GM12878 (cell line): ENCODE measurements around the gene GDF3. TPM values are rescaled to one million over a fixed set of nuclear protein-coding genes. Genes with fewer than 3 reads are reported as not detected.

Experiments used
- ATAC-seq: fragments of 200-7000 bp; cut with Tn5 transposase; 3 replicates; pipeline ENCODE4 v1.9.1; 2020; ENCODE audit warnings: mild to moderate bottlenecking, moderate library complexity
- BruUV-seq: library from RNA; stranded (reverse); fragments of 400-500 nt; replicated peaks from 2 replicates; lab custom pipeline; 2021; lab: Mats Ljungman, UMichigan
- CTCF ChIA-PET: fragments of 300-600 bp; sonication (Branson Sonifier 250); formaldehyde crosslinking; extraction: SDS; loops from one replicate; lab custom pipeline; 2021; ENCODE audit warnings: inconsistent platforms; lab: Yijun Ruan, JAX
- POLR2A ChIA-PET: fragments of 350-600 bp; formaldehyde crosslinking; extraction: SDS; loops from one replicate; lab custom pipeline; 2021; ENCODE audit warnings: inconsistent platforms; lab: Charles Lee
- RAD21 ChIA-PET: fragments of 300-600 bp; sonication (Branson Sonifier 250); formaldehyde crosslinking; loops from one replicate; lab custom pipeline; 2023; ENCODE audit warnings: antibody characterized with exemption; ENCODE audit not compliant: unreplicated experiment; lab: Charles Lee
- SMC1A ChIA-PET: fragments of 300-600 bp; sonication (Branson Sonifier 250); formaldehyde crosslinking; loops from one replicate; lab custom pipeline; 2023; ENCODE audit not compliant: unreplicated experiment, uncharacterized antibody; lab: Charles Lee
- DNase-seq: peaks from one replicate; pipeline ENCODE4 v3.0.0-alpha.2; 2011; ENCODE audit warnings: low read depth, low spot score
- FAIRE-seq: peaks from 3 replicates; lab custom pipeline; 2011; peaks lifted over from hg19 to GRCh38; lab: Jason Lieb, UNC
- H2AFZ ChIP-seq: 2 replicates; pipeline ENCODE4 v1.6.0; 2011; ENCODE audit warnings: low read depth, low read length, control low read depth; ENCODE audit not compliant: control insufficient read depth
- H3K27ac ChIP-seq: 2 replicates; pipeline ENCODE4 v1.5.1; 2011; ENCODE audit warnings: control low read depth; ENCODE audit not compliant: control insufficient read depth, insufficient read depth
- H3K27me3 ChIP-seq, 2 experiments: replicated peaks in 1 of 2; 2 replicates each; pipeline versions ENCODE4 v1.6.0 to v1.6.1; 2011; ENCODE audit warnings: low read length in 1 of 2; ENCODE audit not compliant: control insufficient read depth in 2 of 2, insufficient read depth in 2 of 2
- H3K36me3 ChIP-seq, 2 experiments: 2 replicates each; pipeline ENCODE4 v1.5.1; 2011; ENCODE audit warnings: low read length in 1 of 2; ENCODE audit not compliant: control insufficient read depth in 2 of 2, insufficient read depth in 2 of 2
- H3K4me1 ChIP-seq: 2 replicates; pipeline ENCODE4 v1.6.1; 2011; ENCODE audit warnings: mild to moderate bottlenecking, low read length, moderate library complexity, mixed read lengths; ENCODE audit not compliant: control insufficient read depth, insufficient read depth
- H3K4me2 ChIP-seq: 2 replicates; pipeline ENCODE4 v1.6.0; 2011; ENCODE audit warnings: control low read depth; ENCODE audit not compliant: control insufficient read depth, insufficient read depth
- H3K4me3 ChIP-seq: fragments of 200-600 bp; sonication (generic); 2 replicates; pipeline ENCODE4 v1.5.1; 2016
- H3K79me2 ChIP-seq: 2 replicates; pipeline ENCODE4 v1.6.0; 2011; ENCODE audit warnings: low read length; ENCODE audit not compliant: control insufficient read depth, insufficient read depth
- H3K9ac ChIP-seq: 2 replicates; pipeline ENCODE4 v1.8.0; 2011; ENCODE audit warnings: low read length, control low read depth, mixed read lengths; ENCODE audit not compliant: control insufficient read depth, insufficient read depth
- H3K9me3 ChIP-seq: replicated peaks from 3 replicates; pipeline ENCODE4 v1.5.1; 2011; ENCODE audit warnings: mild to moderate bottlenecking, low read length; ENCODE audit not compliant: control insufficient read depth, insufficient read depth
- H4K20me1 ChIP-seq: 2 replicates; pipeline ENCODE4 v1.6.0; 2011; ENCODE audit not compliant: control insufficient read depth, insufficient read depth
- CBFB ChIP-seq: IDR thresholded peaks from 2 replicates; pipeline ENCODE4 v1.6.1; 2016; ENCODE audit warnings: antibody characterized with exemption, low read depth
- CBX3 ChIP-seq: fragments of 200-600 bp; sonication (generic); IDR thresholded peaks from 2 replicates; pipeline ENCODE4 v1.6.1; 2016; ENCODE audit warnings: low read depth, borderline replicate concordance
- CHD4 ChIP-seq: fragments of 200-600 bp; sonication (generic); IDR thresholded peaks from 2 replicates; pipeline ENCODE4 v1.6.1; 2016; ENCODE audit warnings: mild to moderate bottlenecking
- E4F1 ChIP-seq: fragments of 450-650 bp; IDR thresholded peaks from 2 replicates; pipeline ENCODE4 v1.6.1; 2018; ENCODE audit warnings: borderline replicate concordance, mild to moderate bottlenecking; ENCODE audit not compliant: partially characterized antibody
- ESRRA ChIP-seq: IDR thresholded peaks from 2 replicates; pipeline ENCODE4 v1.6.1; 2012; ENCODE audit warnings: mild to moderate bottlenecking, low read length, improper control_type of control experiment
- FOXM1 ChIP-seq: IDR thresholded peaks from 2 replicates; pipeline ENCODE4 v1.6.1; 2012; ENCODE audit warnings: low read depth, mild to moderate bottlenecking, inconsistent platforms, low read length, moderate library complexity
- GATAD2B ChIP-seq: fragments of 450-650 bp; conservative IDR thresholded peaks from 2 replicates; pipeline ENCODE4 v1.6.1; 2017; ENCODE audit warnings: low read depth, mild to moderate bottlenecking, moderate library complexity
- JUND ChIP-seq: IDR thresholded peaks from 2 replicates; pipeline ENCODE4 v1.6.1; 2012; ENCODE audit warnings: low read depth, mild to moderate bottlenecking, low read length, improper control_type of control experiment, moderate library complexity
- KDM1A ChIP-seq: fragments of 200-600 bp; sonication (generic); IDR thresholded peaks from 2 replicates; pipeline ENCODE4 v1.6.1; 2016; ENCODE audit warnings: borderline replicate concordance
- RUNX3 ChIP-seq: IDR thresholded peaks from 2 replicates; pipeline ENCODE4 v1.6.1; 2012; ENCODE audit warnings: low read length, inconsistent platforms
- SMC3 ChIP-seq: IDR thresholded peaks from 2 replicates; pipeline ENCODE4 v1.6.1; 2011; ENCODE audit warnings: low read length, improper control_type of control experiment, borderline replicate concordance
- SP1 ChIP-seq: IDR thresholded peaks from one replicate; pipeline ENCODE4 v1.6.1; 2011; ENCODE audit warnings: low read depth, low read length
- STAT1 ChIP-seq: fragments of 450-650 bp; conservative IDR thresholded peaks from 2 replicates; pipeline ENCODE4 v1.6.1; 2014; ENCODE audit warnings: antibody characterized with exemption, mild to moderate bottlenecking
- TCF7 ChIP-seq: IDR thresholded peaks from 2 replicates; pipeline ENCODE4 v1.6.1; 2014; ENCODE audit warnings: antibody characterized with exemption, borderline replicate concordance
- ZZZ3 ChIP-seq: IDR thresholded peaks from 2 replicates; pipeline ENCODE4 v1.6.1; 2011; ENCODE audit warnings: low read depth; ENCODE audit not compliant: control insufficient read depth, insufficient read length
- WGBS: methylation state at CpG from one replicate; pipeline ENCODE4 v1.1.6; 2016; ENCODE audit warnings: low lambda C conversion rate; ENCODE audit not compliant: insufficient replicate concordance, insufficient coverage; ENCODE audit errors: missing lambda C conversion rate; 5-methylcytosine and 5-hydroxymethylcytosine counted together
- in situ Hi-C: fragments of 300-500 bp; cut with MboI; formaldehyde crosslinking; loops from 9 replicates; pipeline ENCODE4 v1.14.3; 2018; ENCODE audit warnings: mixed read lengths
- intact Hi-C: fragments of 100-400 bp; cut with micrococcal nuclease; formaldehyde crosslinking; loops from one replicate; pipeline ENCODE4 v1.14.2; 2022; ENCODE audit not compliant: unreplicated experiment
- polyA plus RNA-seq, 11 experiments: library from polyadenylated mRNA; depleted of rRNA in 4 of 11; unstranded in 6 of 11; stranded (reverse) in 5 of 11; fragments of >200 nt; fragmentation: Nextera tagmentation in 4 of 11; fragmentation: Illumina TruSeq in 1 of 11; extraction: Ambion mirVana in 4 of 11; extraction: Trizol in 1 of 11; gene quantifications; 1 replicate in 1 of 11; 2 replicates in 10 of 11; pipeline versions ENCODE4 v1.2.1 to v1.2.3, GENCODE V29; 2011 to 2016; ENCODE audit warnings: inconsistent platforms in 2 of 11, missing spikeins in 2 of 11, low read depth in 1 of 11
- total RNA-seq, 4 experiments: library from RNA; depleted of rRNA in 3 of 4; stranded (reverse); fragments of >200 nt in 3 of 4; fragmentation: Illumina TruSeq in 1 of 4; extraction: Trizol in 1 of 4; gene quantifications; 2 replicates each; pipeline versions ENCODE4 v1.2.1 to v1.2.3, GENCODE V29; 2013 to 2021

GDF3 gene
- total and polyA plus RNA-seq, 10 of the 15 experiments (the other 5 are each of a cell fraction or from before 2014, with no cell fraction given), result not detected

DNA sequence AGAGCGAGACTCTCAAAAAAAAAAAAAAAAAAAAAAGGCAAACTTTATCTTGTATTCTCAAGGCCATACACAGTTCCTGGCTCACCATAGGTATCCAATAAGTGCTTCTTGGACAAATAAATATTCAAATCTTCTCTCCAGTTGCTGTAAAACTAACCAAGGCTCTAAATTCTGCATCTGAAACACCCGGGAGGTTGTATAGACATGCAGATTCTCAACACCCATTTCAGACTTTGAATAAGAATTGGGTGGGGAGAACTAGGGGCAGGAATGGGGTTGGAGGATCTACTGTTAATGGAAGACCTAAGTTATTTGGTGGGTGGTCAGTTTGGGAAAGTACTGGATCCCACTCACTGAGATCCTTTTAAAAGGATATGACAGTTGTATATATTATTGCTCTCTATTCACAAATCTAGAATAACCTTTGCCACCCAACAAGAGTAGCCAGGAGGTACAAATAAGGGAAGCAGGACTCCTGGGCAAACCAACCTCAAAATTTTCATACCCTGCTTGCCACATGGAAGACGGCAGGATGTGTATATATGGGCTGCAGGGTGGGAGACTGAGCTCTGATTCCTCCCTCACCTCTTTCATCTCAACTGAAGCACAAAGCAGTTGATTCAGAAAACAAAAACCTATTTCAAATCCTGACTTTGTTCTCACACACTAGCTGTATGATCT is 879 bp downstream of the GDF3 start:
- intact Hi-C loops (no loop called here), in situ Hi-C loops (no loop called here)
- Histone ChIP-seq H3K9me3 (no peaks in the 10 kb centered on the region), H3K4me3 (no peak overlapping the region), H2AFZ (no peak overlapping the region), H4K20me1 (no peaks in the 10 kb centered on the region), H3K4me2 (no peak overlapping the region), H3K9ac (no peak overlapping the region), H3K79me2 (no peaks in the 10 kb centered on the region), H3K27me3 (no peaks in the 10 kb centered on the region), H3K4me1 (no peaks in the 10 kb centered on the region), H3K27ac (no peak overlapping the region), H3K36me3 (no peaks in the 10 kb centered on the region)
- TF ChIP-seq SMC3, result no peak
- no peak for TF ChIP-seq CBX3
- TF ChIP-seq SP1, result no peak
- no peak for TF ChIP-seq CBFB
- TF ChIP-seq GATAD2B, result no peak
- TF ChIP-seq RUNX3, result no peak
- no peak for TF ChIP-seq JUND
- 58% methylated on average over 3 of the region's 3 CpGs for WGBS
- ChIA-PET SMC1A (no interaction called here), POLR2A (interaction anchor here (0.6 kb wide), 1 partner anchor 9 kb away, joined by 3 read pairs; no protein-coding TSS in a partner anchor), CTCF (no interaction called here), RAD21 (no interaction called here)
- no peak for DNase-seq
- no TSS peak for BruUV-seq
- FAIRE-seq, result no peak
- no peak for ATAC-seq

- CTCF ChIA-PET, result no interaction called here
- Histone ChIP-seq H3K36me3 (no peaks in the 10 kb centered on the region), H4K20me1 (no peaks in the 10 kb centered on the region), H3K4me2 (no peak overlapping the region), H2AFZ (no peak overlapping the region), H3K4me3 (no peak overlapping the region), H3K9ac (no peak overlapping the region), H3K9me3 (no peaks in the 10 kb centered on the region), H3K27ac (no peak overlapping the region), H3K4me1 (no peaks in the 10 kb centered on the region), H3K27me3 (no peaks in the 10 kb centered on the region), H3K79me2 (no peaks in the 10 kb centered on the region)
- SMC1A ChIA-PET, result no interaction called here
- FAIRE-seq (no peak), DNase-seq (no peak), ATAC-seq (no peak)
- BruUV-seq, result no TSS peak
- intact Hi-C loops, result no loop called here
- RAD21 ChIA-PET, result no interaction called here
- WGBS, result 34% methylated on average over 6 of the region's 6 CpGs
- in situ Hi-C loops, result no loop called here
- POLR2A ChIA-PET, result interaction anchor here (0.6 kb wide), 1 partner anchor 10 kb away, joined by 3 read pairs; no protein-coding TSS in a partner anchor
- TF ChIP-seq KDM1A (no peak), ZZZ3 (no peak), E4F1 (no peak), CHD4 (no peak), STAT1 (no peak), TCF7 (no peak), ESRRA (no peak), FOXM1 (no peak)
Measured at GRCh38 chr12:7693793-7694192, 1.8 kb downstream of the GDF3 start.
